Vagina (tissue), 2 donors: ENCODE data around the gene ZBTB12.

Experiments
- POLR2A ChIP-seq, 2 donors: fragments of 450-650 bp; IDR thresholded peaks; one replicate each; pipeline ENCODE4 v1.6.1; 2017; ENCODE audit warnings: antibody characterized with exemption in 2 of 2, mild to moderate bottlenecking in 2 of 2, moderate library complexity in 2 of 2
- TF ChIP-seq, protein P1 (sequence below), 3 experiments: fragments of 450-650 bp in 2 of 3; fragments of 200-600 bp in 1 of 3; sonication (generic) in 1 of 3; IDR thresholded peaks; one replicate each; pipeline ENCODE4 v1.5.1; 2017 to 2019; ENCODE audit warnings: antibody characterized with exemption in 3 of 3, mild to moderate bottlenecking in 2 of 3, moderate library complexity in 2 of 3

GRCh38 chr6:31877651-31878161 is 24.2 kb downstream of the ZBTB12 start:
- TF ChIP-seq, protein P1, sequence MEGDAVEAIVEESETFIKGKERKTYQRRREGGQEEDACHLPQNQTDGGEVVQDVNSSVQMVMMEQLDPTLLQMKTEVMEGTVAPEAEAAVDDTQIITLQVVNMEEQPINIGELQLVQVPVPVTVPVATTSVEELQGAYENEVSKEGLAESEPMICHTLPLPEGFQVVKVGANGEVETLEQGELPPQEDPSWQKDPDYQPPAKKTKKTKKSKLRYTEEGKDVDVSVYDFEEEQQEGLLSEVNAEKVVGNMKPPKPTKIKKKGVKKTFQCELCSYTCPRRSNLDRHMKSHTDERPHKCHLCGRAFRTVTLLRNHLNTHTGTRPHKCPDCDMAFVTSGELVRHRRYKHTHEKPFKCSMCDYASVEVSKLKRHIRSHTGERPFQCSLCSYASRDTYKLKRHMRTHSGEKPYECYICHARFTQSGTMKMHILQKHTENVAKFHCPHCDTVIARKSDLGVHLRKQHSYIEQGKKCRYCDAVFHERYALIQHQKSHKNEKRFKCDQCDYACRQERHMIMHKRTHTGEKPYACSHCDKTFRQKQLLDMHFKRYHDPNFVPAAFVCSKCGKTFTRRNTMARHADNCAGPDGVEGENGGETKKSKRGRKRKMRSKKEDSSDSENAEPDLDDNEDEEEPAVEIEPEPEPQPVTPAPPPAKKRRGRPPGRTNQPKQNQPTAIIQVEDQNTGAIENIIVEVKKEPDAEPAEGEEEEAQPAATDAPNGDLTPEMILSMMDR (IDR thresholded peaks at IDR 0.05) = no peak
- TF ChIP-seq POLR2A (IDR thresholded peaks at IDR 0.05) = no peak
